GM13976 (cell line): Measurements from ENCODE around the gene TENM3.
"Not testable (repeated sequence)": the region's sequence is repeated elsewhere in the genome, so short reads cannot be mapped to it uniquely, and the experiment has no call there.

ENCODE experiments used
- DNase-seq: peaks from one replicate; pipeline ENCODE4 v3.0.0; 2012; ENCODE audit warnings: low spot score
- CTCF ChIP-seq: IDR thresholded peaks from 2 replicates; pipeline ENCODE4 v1.5.1; 2012; ENCODE audit warnings: borderline replicate concordance, mild to moderate bottlenecking; ENCODE audit not compliant: insufficient read depth; ENCODE audit errors: extremely low read depth, missing control alignments, control extremely low read depth
- in situ Hi-C: fragments of 300-500 bp; cut with MboI; formaldehyde crosslinking; loops from one replicate; pipeline ENCODE4 v1.12.0; 2022; ENCODE audit warnings: low sequenced_read_pairs, mixed read lengths, inconsistent platforms; ENCODE audit not compliant: unreplicated experiment

TENM3 gene

GRCh38 chr4:182385897-182386296, 142.7 kb downstream of the TENM3 start:
- in situ Hi-C loops: no loop called here
- no peak for TF ChIP-seq CTCF
- DNase-seq: peak; percentile 32

- DNase-seq, in situ Hi-C loops: not testable (repeated sequence)
Measured at GRCh38 chr4:182386576-182386975, 143.4 kb downstream of the TENM3 start.

GRCh38 chr4:182391111-182391684, 148.0 kb downstream of the TENM3 start:
- DNase-seq: no peak
- in situ Hi-C loops: no loop called here
- TF ChIP-seq CTCF: no peak

GRCh38 chr4:182394181-182394580, 151.0 kb downstream of the TENM3 start:
- DNase-seq: no peak
- in situ Hi-C loops: no loop called here
- no peak for TF ChIP-seq CTCF

GRCh38 chr4:182400081-182400480, 156.9 kb downstream of the TENM3 start:
- no peak for TF ChIP-seq CTCF
- no peak for DNase-seq
- in situ Hi-C loops: no loop called here

- DNase-seq: no peak
- in situ Hi-C loops: no loop called here
- no peak for TF ChIP-seq CTCF
Measured at GRCh38 chr4:182400790-182401189, 157.6 kb downstream of the TENM3 start.

- DNase-seq: no peak
- in situ Hi-C loops: no loop called here
- no peak for TF ChIP-seq CTCF
Measured at GRCh38 chr4:182404376-182404775, 161.2 kb downstream of the TENM3 start.
